ENCODE results near the gene KCNK1. TPM values are rescaled to one million over a fixed set of nuclear protein-coding genes. Genes with fewer than 3 reads are reported as not detected.

KCNK1 gene
- total and polyA plus RNA-seq, 2 donors (not counting 1 experiment from before 2014, with no cell fraction given) = 0.48 to 2.6 TPM

DNA sequence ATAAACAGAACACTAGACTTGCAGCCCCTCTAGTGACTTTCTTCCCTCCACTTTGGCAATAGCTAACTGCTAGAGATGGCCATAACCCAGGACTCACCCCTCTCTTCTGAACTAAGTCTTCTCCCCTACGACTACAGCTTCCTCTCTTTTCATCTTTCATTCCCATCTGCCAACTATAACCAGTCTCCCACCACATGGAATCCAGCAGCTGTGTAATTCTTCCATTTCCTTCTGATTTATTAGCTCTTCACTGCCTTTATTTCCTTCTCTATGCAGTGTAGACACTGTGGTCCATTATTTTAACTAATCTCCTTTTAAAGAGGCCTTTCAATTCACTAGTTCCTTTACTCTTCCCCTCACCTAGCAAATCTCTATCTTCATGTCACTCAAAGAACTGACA, 13.4 kb upstream of the KCNK1 start:
- Histone ChIP-seq H3K27me3 (ENCODE audit: control insufficient read depth, insufficient read depth, low read length) (no peaks in the 10 kb centered on the region), H4K20me1 (ENCODE audit: control insufficient read depth, extremely low read depth, insufficient read depth, low read length) (no peaks in the 10 kb centered on the region), H3K27ac (ENCODE audit: insufficient read depth, low read length) (no peak overlapping the region), H3K9me3 (ENCODE audit: control insufficient read depth, insufficient read depth, low read depth, low read length) (no peaks in the 10 kb centered on the region), H3K4me3 (replicated peaks in 1 of 4; ENCODE audit: control extremely low read depth in 1 of 4, insufficient read depth in 1 of 4, low read depth in 3 of 4, low read length in 4 of 4) (no peak overlapping the region), H3K4me2 (ENCODE audit: extremely low read depth, insufficient read depth, low read length) (no peak overlapping the region), H2AFZ (ENCODE audit: low read length) (no peak overlapping the region), H3K9ac (ENCODE audit: insufficient read depth, low read length) (no peak overlapping the region), H3K36me3 (ENCODE audit: control insufficient read depth, insufficient read depth, low read length) (no peaks in the 10 kb centered on the region), H3K4me1 (ENCODE audit: control insufficient read depth, extremely low read depth, insufficient read depth, low read length) (no peaks in the 10 kb centered on the region), H3K79me2 (ENCODE audit: control insufficient read depth, insufficient read depth, low read length) (no peaks in the 10 kb centered on the region)
- TF ChIP-seq, protein P1, sequence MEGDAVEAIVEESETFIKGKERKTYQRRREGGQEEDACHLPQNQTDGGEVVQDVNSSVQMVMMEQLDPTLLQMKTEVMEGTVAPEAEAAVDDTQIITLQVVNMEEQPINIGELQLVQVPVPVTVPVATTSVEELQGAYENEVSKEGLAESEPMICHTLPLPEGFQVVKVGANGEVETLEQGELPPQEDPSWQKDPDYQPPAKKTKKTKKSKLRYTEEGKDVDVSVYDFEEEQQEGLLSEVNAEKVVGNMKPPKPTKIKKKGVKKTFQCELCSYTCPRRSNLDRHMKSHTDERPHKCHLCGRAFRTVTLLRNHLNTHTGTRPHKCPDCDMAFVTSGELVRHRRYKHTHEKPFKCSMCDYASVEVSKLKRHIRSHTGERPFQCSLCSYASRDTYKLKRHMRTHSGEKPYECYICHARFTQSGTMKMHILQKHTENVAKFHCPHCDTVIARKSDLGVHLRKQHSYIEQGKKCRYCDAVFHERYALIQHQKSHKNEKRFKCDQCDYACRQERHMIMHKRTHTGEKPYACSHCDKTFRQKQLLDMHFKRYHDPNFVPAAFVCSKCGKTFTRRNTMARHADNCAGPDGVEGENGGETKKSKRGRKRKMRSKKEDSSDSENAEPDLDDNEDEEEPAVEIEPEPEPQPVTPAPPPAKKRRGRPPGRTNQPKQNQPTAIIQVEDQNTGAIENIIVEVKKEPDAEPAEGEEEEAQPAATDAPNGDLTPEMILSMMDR (conservative IDR thresholded peaks at IDR 0.05 in 1 of 2, IDR thresholded peaks at IDR 0.05 in 1 of 2; ENCODE audit: low read depth in 1 of 2, low read length in 2 of 2) = no peak
- TF ChIP-seq EZH2 (IDR thresholded peaks at IDR 0.05; ENCODE audit: low read length, missing control alignments) = no peak
- DNase-seq (ENCODE audit: low read depth in 2 of 2) = no peak

DNA sequence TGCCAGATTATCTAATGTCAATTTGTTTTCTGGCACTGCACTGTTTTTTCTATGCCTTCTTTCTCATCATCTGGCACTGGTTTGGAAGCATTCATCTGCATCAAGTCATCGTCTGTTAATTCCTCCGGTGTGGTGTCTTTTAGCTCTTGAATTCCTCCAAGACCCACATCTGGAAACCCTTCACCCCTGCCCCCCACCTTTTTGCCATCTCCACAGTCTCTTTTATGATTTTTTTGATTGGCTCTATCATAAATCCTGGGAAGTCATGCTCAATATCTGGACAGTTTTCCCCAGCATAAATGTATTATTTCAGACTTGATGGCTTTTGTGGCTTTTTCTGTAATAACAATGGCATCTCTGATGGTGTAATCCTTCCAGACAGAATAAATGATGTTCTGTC, 10.4 kb upstream of the KCNK1 start:
- Histone ChIP-seq H3K9me3 (ENCODE audit: control insufficient read depth, insufficient read depth, low read depth, low read length) (no peaks in the 10 kb centered on the region), H3K4me2 (ENCODE audit: extremely low read depth, insufficient read depth, low read length) (no peak overlapping the region), H4K20me1 (ENCODE audit: control insufficient read depth, extremely low read depth, insufficient read depth, low read length) (no peaks in the 10 kb centered on the region), H3K9ac (ENCODE audit: insufficient read depth, low read length) (no peak overlapping the region), H3K36me3 (ENCODE audit: control insufficient read depth, insufficient read depth, low read length) (no peaks in the 10 kb centered on the region), H2AFZ (ENCODE audit: low read length) (no peak overlapping the region), H3K27ac (ENCODE audit: insufficient read depth, low read length) (no peak overlapping the region), H3K79me2 (ENCODE audit: control insufficient read depth, insufficient read depth, low read length) (no peaks in the 10 kb centered on the region), H3K27me3 (ENCODE audit: control insufficient read depth, insufficient read depth, low read length) (no peaks in the 10 kb centered on the region), H3K4me3 (replicated peaks in 1 of 4; ENCODE audit: control extremely low read depth in 1 of 4, insufficient read depth in 1 of 4, low read depth in 3 of 4, low read length in 4 of 4) (no peak overlapping the region), H3K4me1 (ENCODE audit: control insufficient read depth, extremely low read depth, insufficient read depth, low read length) (no peaks in the 10 kb centered on the region)
- no peak for DNase-seq (ENCODE audit: low read depth in 2 of 2)
- TF ChIP-seq EZH2 (IDR thresholded peaks at IDR 0.05; ENCODE audit: low read length, missing control alignments) = no peak
- TF ChIP-seq, protein P1 (conservative IDR thresholded peaks at IDR 0.05 in 1 of 2, IDR thresholded peaks at IDR 0.05 in 1 of 2; ENCODE audit: low read depth in 1 of 2, low read length in 2 of 2) = no peak

DNA sequence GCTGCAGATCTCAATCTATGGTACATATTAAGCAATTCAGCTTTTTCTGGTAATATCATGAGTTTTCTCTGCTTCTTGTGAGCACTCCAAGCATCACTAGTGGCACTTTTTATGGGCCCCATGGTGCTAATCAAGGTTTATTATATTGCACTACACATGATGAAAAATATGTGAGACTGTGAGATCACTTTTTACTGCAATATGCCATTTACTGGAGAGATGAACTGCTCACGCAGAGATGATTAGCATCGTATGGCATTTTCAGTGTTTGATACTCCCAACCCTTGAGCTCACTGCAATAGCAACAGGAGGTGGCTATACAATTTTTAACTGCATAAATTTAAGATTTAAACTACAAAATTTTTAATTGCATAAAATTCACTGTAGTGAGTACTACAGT, 8.7 kb upstream of the KCNK1 start:
- Histone ChIP-seq H3K4me2 (ENCODE audit: extremely low read depth, insufficient read depth, low read length) (no peak overlapping the region), H3K4me3 (replicated peaks in 1 of 4; ENCODE audit: control extremely low read depth in 1 of 4, insufficient read depth in 1 of 4, low read depth in 3 of 4, low read length in 4 of 4) (no peak overlapping the region), H3K9ac (ENCODE audit: insufficient read depth, low read length) (no peak overlapping the region), H3K27ac (ENCODE audit: insufficient read depth, low read length) (no peak overlapping the region), H3K27me3 (ENCODE audit: control insufficient read depth, insufficient read depth, low read length) (no peaks in the 10 kb centered on the region), H3K4me1 (ENCODE audit: control insufficient read depth, extremely low read depth, insufficient read depth, low read length) (no peaks in the 10 kb centered on the region), H4K20me1 (ENCODE audit: control insufficient read depth, extremely low read depth, insufficient read depth, low read length) (no peaks in the 10 kb centered on the region), H3K36me3 (ENCODE audit: control insufficient read depth, insufficient read depth, low read length) (no peaks in the 10 kb centered on the region), H2AFZ (ENCODE audit: low read length) (no peak overlapping the region), H3K9me3 (ENCODE audit: control insufficient read depth, insufficient read depth, low read depth, low read length) (no peaks in the 10 kb centered on the region), H3K79me2 (ENCODE audit: control insufficient read depth, insufficient read depth, low read length) (no peaks in the 10 kb centered on the region)
- no peak for DNase-seq (ENCODE audit: low read depth in 2 of 2)
- no peak for TF ChIP-seq EZH2 (IDR thresholded peaks at IDR 0.05; ENCODE audit: low read length, missing control alignments)
- TF ChIP-seq, protein P1 (conservative IDR thresholded peaks at IDR 0.05 in 1 of 2, IDR thresholded peaks at IDR 0.05 in 1 of 2; ENCODE audit: low read depth in 1 of 2, low read length in 2 of 2) = no peak

Measured in fibroblast of lung (primary cell).